Epidermal melanocyte (primary cell): ENCODE measurements around the gene SLC38A10.

Experiments
- DNase-seq: peaks from one replicate; pipeline ENCODE4 v3.0.0; 2011; ENCODE audit warnings: low spot score; ENCODE audit not compliant: insufficient read length

SLC38A10 gene

DNA sequence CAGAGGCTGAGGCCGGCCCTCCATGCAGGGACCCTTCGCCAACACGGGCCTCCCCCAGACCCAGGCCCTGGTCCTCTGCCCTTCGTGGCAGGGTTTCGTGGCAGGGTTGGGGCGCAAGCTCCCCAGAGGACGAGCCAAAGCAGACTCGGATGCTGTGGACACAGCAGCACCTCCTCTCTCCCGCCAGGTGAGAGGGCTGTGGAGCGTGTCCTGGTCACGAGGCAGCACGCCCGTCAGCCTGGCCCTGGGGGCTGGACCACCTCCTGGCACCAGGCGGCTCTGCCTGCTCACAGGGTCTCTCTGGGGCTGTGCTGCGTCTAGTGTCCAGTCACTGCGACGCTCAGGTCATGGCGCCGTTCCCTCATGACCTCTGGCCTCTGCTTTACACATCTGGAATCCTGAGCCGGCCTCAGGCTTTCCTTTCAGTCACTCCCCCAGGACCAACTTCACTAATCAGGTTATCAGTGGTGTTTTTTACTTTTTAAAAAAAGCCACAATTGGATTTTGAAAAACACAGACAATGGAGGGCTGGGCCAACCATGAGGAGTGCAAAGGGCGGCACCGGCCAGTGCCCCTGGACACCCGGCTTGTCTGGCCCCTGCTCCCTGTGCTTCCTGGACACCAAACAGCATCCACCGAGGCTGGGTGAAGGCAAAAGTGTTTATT is 50.6 kb downstream of the SLC38A10 start:
- DNase-seq, result no peak

DNA sequence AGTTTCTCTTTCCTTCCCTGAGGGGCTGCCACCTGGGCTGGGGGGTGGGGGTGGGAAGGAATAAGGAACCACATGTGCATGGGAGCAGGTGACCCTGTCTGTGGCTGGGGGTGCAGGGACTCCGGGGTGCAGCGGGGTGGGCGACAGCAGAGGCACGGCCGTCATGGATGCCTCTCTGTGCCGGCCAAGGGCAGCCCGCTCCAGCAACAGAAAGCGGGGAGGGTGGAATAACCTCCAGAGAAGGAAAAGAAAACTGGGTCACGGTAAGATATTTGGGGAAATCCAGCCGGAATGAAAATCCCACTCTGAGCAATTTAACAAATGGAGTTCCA is 51.8 kb downstream of the SLC38A10 start:
- no peak for DNase-seq

DNA sequence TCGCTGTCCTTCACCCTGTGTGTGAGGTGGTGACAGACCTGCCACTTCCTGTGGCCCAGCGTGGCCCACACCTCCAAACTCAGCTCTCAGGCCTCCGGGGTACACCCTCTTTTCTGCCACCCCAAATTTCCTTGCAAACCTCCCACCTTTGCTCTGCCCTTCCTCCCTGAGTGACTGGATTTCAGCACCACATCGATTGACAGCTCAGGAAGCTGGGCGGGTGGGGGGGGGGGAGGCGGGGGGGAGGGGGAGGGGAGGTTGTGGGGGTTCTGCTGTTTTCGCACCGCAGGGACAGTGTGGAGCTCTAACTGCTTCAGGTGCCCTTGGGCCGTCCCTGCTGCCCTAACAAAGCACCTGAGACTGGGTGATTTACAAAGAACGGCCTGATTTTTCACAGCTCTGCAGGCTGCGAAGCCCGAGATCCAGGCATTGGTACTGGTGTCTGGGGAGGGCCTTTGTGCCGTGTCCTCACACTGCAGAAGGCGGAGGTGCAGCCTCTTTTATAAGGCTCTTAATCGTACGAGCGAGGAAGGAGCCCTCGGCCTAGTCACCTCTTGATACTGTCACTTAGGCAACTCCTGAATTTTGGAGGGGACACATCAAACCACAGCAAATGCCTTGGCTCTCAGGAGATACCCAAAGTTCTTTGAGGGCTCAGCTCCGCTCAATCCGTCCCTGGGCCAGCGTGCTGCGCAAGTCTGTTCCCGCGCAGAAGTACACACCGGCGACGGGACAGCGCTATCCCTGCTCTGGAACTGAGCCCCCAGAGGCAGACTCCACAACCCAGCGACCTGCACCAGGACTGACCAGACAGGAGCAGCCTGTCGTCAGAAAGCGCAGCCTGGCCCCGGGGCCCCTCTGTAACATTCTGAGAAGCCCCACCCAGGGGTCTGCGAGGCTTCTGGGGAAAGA is 52.4 kb downstream of the SLC38A10 start:
- no peak for DNase-seq

DNA sequence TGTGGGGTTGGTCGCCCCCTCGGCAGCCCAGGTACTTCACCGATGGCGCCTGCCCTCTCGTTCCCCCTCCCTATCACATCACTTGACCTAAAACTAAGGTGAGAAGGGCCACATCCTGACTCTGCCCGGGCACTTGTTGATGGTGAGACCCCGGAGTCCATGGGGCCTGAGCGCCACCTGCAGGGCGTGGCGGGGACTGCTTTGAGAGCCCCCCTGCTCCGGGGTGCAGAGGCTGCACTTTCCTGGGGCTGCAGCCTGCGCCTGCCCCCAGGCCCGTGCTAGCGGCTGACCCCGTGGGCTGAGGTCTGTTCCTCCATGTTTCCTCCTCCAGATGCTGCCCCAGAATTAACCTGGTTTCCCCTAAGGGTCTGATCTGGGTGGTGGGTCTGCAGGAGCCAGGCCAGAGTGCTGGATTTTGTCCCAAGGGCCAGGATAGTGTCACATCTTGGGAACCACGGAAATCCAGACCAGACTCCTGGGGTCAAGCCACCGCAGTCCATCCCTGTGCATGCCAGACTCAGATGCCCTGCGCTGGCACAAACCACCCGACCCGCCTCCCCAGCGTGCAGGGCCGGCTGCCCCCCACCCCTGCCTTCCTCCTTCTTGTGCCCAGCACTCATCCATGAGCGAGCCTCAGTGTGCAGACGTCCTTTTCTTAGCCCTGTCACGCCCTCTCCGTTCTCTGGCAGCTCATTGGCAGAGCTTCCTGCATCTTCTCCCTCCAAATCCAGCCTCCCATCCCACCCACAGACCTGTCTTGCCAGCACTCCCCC is 53.3 kb downstream of the SLC38A10 start:
- no peak for DNase-seq

DNA sequence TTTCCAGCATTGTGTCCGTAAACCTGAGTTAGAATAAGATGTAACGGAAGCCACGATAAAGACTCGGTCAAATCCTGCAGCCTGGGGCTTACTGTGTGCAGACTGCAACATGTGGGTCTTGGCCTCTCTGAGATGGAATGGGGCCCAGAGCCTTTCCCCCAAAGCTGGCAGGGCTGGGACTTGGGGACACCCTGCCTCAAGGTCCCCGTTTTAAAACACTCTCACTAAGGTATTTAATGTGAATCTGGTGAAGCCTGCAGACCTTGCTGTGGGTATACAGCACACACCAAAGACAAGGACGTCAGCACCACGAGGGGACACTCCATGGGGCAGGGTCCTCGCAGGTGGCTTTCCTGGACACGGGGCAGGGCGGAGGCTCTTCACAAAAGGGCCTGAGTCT is 53.9 kb downstream of the SLC38A10 start:
- DNase-seq, result no peak

DNA sequence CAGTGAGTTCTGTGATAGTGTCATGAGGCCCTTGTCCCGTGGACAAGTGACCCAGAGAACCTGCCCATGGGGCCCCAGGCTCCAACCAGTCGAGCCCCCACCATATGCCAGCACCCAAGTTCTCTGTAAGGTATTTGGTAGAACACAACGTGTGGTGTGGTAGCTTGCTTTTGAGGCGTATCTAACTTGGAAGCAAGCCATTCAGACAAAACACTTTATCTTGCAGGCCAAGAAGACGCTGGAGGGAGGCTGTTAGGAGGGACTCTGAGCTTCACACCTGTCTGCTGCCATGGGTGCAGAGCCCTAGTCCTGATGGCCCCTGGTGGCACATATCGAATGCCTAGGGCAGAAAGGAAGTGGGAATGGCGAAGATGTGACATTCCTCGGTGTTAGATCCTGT is 54.3 kb downstream of the SLC38A10 start:
- no peak for DNase-seq

DNA sequence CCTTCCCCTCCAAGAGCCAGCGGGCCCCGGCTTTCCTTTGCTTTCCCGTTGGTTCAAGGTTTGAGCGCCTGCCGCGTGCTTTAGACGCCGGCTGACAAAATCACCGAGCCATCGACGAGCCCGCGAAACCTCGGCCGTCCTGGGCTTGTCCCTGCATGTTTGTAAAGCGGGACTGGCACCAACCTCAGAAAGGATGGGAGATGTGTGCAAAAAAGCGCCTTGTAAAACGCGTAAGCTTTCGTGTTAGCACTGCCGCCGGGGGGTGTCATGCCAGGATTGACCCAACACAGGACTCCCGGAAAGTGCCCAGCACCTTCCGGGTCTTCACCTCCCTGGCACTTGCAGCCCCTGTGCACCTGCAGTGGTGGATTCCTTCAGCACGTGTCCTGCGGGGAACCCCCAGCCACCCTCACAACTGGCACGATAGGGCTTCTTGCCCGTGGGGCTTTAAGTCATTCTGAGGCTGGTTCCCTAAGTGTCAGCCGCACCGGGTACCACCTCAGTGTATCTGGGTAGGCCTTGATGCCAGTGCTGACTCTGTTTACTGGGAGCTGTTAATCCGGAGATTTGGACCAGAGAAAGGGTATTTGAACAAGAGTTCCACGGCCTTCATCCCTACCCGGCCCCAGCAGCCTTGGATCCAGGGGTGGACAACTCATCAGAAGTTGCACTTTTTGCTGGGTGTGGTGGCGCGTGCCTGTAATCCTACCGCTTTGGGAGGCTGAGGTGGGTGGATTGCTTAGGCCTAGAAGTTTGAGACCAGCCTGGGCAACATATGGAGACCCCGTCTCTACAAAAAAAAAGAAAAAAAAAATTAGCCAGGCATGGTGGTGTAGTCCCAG is 55.2 kb downstream of the SLC38A10 start:
- DNase-seq, result no peak

DNA sequence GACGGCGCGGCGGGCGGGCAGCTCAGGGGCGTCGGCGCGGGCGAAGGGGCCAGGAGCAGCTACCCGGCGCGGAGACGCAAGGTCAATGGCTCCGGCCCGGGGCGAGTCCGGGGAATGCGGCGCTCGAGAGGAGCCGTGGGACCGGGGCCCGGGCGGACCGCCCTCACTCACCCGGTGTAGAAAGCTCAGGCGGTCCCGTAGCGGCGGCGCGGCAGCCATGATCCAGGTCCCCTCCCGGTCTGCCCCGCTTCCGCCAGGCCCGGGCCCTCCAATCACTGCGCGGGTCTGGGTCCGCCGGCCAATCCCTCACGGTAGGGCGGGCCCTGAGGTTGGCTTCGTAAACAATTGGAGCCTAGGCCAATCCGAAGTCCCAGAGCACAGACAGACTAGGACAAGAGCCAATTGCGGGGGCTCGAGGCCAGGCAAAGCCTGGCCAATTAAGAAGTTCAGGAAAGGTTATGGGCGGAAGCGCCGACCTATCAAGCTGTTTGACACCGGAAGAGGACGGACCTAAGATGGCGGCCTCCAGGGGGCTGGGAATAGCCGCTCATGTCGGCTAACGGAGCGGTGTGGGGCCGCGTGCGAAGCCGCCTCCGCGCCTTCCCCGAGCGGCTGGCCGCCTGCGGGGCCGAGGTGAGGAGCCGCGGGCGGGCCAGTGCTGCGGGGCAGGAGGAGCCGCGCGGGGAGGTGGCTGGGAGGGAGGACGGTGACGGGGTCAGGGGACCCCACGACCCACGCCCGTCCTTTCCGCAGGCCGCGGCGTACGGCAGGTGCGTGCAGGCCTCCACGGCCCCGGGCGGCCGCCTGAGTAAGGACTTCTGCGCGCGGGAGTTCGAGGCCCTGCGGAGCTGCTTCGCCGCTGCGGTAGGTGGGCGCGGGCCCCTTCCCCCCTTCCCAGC is 56.0 kb downstream of the SLC38A10 start, which contains the start of the genes NDUFAF8 and TEPSIN:
NDUFAF8 (plus strand) TSS at position 504 of the 899 bp plus-strand sequence; CDS start at position 550, 46 bp downstream.
TEPSIN (minus strand) TSS at position 241 of the 899 bp plus-strand sequence; CDS start at position 219, 22 bp downstream.
- peak; percentile 100 for DNase-seq

DNA sequence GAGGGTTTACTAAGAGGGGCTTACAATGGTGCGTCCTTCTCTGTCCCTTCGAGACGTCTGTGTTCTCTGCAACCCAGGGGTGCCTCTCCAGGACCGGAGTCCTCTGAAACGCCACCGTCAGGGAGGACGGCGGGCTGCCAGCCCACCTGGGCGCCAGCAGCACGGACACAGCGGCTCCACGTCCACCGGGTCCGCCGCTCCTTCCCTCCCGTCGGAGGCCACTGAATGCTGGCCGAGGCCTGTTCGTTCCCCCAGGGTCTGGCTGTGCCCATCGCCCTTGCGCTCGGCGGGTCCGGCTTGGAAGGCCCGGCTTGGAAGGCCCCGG is 56.7 kb downstream of the SLC38A10 start:
- DNase-seq, result no peak

DNA sequence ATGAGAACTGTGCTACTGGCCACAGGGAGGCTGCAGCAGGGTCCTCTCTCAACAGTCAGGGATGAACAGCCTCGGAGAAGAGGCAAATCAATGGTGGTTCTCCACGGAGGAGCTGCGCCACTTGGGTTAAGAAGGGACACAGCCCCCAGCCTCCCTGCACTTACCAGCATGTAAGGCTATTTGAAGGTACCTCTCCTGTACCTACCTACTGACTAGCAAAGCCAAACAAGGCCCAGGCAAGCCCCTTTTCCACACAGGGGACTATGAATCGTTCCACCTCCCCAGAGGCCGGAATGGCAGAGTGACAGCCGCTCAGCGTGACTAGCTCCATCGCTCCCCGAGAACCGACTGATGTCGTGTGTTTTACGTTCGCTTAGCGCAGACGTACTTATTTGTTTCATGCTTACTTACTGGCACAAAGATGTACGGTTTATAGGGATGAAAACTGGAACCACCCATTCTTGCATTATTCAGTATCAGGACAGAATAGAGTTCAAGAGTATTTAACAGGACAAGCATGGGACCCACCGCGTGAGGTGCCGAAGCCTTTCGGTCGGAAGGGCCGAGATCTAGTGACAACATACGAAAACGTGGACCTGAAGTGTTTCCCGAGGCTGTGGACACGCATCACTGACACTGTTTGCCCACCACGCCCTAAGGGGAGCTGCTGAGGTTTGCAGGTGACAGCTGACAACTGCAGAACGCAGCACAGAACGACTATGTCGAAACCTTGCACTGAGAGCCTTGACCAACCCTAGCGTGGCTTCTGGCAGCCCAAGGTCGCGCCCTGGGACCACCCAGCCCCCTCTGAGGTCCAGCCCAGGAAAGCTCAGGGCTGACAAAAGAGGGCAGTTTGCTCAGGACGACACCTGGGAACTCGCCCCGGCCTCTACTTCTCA is 57.3 kb downstream of the SLC38A10 start:
- DNase-seq, result no peak

DNA sequence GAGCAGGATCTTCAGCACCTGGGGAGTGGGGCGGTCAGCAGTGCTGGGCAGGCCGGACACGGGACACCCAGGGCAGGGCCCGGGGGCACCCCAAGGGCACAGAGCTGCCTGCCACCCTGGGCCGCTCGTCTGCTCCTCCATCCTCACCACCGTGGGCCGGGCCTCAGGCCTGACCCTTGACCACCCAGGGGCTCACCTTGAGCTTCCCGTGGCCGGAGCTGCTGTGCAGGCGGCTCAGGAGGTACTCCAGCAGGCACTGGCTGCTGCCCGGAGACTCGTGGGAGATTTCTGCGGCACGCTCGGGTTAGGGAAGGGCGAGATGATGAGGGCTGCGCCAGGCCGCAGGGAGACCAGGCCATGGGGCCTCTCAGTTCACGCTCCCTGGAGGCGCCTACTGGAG is 58.3 kb downstream of the SLC38A10 start:
- DNase-seq, result no peak

DNA sequence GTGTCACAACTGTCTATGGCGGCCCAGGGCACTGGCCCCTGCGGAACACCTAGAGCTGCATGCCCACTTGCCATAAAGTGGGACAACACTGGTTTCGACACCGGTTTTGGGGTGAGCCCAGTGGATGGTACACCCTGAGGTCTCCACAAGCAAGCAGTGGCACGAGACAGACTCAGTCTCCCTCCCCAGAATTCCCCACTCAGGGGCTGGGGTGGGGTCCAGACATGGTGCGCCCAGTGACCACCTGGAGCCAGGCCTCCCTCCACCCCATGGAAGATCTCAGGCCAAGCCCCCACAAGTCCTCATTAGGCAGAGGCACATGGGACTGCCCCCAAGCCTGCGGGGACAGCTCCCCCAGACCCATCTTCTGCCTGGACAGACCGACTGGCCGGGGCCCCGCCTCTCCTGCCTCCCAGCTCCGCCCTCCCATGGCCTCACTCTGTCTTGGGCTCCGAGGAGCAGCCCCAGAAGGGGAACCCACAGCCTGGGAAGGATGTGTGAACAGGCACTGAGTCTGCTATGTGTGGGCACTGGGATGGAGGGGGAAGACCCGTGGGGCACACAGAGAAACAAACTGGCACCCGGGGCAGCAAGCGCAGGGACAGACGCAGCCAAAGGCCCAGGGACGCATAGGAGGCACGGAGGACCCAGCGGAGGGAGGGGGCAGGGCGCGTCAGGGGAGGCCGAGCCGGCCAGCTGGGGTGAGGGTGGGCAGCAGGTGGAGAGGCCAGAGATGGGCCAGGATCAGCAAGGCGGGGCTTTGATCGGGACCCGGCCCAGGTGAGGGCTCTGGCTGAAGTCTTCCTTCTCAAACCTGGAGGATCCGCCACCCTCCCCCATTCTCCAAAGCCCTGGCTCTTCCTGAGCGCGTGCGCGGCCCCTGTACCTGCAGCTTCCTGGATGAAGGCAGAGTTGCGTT is 59.0 kb downstream of the SLC38A10 start:
- DNase-seq, result no peak

DNA sequence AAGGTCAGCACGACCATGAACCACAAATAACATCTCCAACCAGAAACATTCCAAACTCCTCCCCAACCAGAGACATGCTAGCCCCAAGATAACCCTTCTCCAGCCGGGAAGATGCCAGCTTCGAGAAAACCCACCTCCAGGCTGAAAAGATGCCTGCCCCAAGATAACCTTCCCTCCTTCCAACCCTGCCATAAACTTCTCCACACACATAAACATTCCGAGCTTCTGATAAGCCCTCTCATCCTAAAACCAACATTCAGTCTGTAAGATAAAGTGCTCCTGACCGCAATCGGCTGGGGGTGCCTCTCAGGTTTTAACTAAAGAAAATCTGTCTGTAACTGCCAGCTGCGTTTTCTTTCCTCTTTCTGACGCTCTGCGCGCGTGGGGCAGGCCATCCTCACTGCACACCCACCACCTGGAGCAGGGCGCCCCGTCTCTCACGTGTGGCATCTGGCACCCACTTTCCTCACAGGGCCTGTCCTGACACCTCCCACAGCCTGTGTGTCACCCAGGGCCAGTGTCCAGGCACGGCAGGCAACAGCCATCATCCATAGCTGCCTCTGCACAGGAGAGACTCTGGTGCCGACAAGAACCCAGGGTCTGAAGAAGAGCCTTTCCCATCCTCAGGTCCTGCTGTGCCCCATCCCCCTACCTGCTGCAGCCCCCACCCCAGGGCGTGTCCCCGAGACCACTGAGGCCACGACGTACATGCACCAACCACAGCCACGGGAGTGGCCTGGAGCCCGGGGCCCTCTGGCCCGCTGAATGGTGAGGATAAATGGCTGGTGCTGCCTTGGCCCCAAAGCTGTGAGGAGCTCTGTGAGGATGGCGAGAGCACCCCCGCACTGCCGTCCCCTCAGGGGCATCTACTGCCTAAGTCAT is 59.9 kb downstream of the SLC38A10 start:
- no peak for DNase-seq

DNA sequence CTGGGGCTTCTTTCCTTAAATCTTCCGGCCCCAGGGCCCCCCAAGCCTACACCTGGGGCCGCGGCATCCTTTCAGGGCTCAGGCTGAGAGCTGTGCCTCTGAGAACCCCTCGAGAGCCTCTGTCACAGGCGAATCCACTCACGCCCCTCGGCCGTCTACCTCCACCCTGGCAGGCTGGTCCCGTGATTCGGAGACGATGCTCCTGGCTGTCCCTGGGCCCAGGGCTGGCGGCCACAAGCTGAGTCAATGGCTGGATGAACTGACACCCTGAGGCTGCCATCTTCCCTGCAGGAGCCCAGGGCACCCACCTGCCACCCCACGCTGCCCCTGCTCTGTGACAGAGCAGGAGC is 60.6 kb downstream of the SLC38A10 start:
- no peak for DNase-seq

DNA sequence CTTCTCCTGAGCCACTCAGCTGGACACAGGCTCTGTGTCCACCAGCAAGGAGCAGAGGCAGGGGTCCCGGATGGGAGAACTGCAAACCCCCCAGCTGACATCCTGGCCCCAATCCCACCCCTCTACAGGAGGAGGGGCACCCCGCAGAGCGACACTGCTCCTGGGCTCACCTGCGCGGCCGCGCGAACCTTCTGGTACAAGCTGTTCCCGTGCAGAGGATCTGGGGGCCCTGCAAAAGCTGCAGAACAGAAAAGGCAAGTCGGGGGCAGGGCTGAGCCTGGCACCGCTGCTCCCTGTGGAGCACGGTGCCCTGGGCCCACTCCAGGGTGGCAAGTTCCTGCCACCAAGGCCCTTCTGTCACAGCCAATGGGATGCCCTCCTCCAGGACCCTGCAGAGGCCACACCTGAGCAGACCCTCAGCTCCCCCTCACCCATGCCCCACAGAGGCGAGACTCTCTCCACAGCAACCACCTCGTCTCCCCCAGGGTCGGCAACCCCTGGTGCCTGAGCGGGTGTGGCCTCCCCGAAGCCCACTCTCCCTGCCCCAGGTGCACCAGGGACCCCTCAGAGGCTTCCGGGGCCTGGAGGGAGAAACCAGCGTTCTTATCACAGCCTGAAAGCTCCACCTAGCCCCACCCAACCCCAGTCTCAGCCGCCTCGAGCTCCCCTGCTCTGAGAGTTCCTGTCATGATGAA is 61.1 kb downstream of the SLC38A10 start:
- DNase-seq, result no peak

DNA sequence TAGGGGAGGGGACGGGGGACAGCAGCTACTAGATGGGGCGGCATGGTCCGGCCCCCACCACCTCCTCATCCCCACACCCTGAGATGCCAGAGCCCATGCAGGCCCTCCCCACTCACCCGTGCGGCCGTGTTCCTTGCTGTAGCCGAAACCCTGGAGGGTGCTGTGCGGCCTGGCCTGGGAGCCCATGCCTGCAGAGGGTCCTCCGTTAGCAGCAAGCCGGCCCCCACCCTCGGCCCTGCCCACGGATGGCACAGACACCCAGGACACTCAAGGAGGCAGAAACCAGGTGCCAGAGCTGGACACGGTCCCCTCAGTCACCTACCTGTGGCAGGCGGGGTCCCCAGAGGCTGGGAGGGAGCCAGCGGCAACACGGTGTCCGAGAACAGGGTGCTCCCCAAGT is 61.8 kb downstream of the SLC38A10 start:
- no peak for DNase-seq
